ENCODE results near the gene SLC12A3.
"Not testable (repeated sequence)": the region's sequence is repeated elsewhere in the genome, so short reads cannot be mapped to it uniquely, and the experiment has no call there.

The SLC12A3 gene

DNA sequence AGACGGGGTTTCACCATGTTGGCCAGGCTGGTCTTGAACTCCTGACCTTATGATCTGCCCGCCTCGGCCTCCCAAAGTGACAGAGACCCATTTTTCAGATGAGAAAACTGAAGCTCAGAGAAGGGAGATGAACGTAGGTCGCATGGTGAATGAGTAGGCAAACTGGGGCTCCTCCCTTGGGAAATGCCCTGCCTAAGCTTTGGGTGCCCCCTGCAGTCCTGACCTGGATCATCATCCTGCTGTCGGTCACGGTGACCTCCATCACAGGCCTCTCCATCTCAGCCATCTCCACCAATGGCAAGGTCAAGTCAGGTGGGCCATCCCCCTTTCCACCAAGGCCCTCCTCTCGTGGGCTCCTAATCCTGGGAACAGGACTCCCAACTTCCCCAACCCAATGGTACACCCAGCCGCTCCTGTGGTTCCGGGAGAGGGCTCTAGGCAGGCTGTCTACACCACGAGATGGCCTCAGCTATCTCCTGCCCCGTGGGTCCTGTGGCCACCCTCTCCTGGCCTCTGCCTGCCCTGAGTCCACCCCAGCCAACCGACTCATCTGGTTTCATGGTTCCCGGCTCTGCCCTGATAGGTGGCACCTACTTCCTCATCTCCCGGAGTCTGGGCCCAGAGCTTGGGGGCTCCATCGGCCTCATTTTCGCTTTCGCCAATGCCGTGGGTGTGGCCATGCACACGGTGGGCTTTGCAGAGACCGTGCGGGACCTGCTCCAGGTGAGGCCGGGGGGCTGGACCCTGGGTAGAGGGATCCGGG is 4.7 kb downstream of the SLC12A3 start:
- DNase-seq (ENCODE audit: low read depth), result no peak

- DNase-seq (ENCODE audit: low read depth), result no peak
Measured at GRCh38 chr16:56870276-56870888, 5.4 kb downstream of the SLC12A3 start.

DNA sequence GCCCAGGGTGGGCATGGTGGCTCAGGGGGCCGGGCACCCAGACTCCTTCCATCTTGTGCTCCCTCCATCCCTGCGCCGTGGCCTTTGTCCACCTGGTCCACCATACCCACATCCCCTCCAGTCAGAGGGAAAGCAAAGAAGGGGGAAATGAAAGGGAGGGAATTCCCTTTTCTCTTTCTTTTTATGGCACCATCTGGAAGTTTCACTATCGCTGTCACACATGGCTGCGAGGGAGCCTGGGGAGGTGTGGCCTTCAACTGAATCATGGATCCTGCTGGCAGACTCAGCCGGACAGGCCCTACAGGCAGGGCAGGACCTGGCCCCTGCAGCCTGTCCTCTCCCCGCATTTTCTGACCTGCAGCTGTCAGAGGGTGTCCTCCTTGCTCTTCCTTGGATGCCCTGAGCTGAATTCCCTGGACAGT is 6.2 kb downstream of the SLC12A3 start:
- DNase-seq (ENCODE audit: low read depth), result no peak

GRCh38 chr16:56872863-56873391 is 7.9 kb downstream of the SLC12A3 start:
- no peak for DNase-seq (ENCODE audit: low read depth)

DNA sequence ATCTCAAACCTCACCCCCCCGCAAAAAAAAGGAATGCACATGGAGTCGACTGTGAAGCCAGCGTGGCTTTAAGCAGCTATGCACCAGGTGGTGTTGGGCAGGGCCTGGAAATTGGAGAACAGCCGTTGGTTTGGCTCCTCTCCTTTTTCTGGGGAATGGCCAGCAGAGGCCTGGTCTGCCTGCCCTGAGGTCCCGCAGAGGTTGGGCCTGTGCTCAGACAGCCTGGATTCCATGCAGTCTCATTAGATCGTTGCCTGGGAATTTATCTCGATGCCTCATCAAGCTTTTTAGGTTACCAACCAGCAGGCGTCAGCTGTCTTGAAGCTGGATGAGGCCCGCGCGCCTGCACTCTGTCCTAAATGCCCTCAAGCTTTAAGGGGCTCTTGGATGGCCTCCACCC is 9.8 kb downstream of the SLC12A3 start:
- DNase-seq (ENCODE audit: low read depth), result no peak

GRCh38 chr16:56876048-56876447 is 11.0 kb downstream of the SLC12A3 start:
- DNase-seq (ENCODE audit: low read depth), result no peak

DNA sequence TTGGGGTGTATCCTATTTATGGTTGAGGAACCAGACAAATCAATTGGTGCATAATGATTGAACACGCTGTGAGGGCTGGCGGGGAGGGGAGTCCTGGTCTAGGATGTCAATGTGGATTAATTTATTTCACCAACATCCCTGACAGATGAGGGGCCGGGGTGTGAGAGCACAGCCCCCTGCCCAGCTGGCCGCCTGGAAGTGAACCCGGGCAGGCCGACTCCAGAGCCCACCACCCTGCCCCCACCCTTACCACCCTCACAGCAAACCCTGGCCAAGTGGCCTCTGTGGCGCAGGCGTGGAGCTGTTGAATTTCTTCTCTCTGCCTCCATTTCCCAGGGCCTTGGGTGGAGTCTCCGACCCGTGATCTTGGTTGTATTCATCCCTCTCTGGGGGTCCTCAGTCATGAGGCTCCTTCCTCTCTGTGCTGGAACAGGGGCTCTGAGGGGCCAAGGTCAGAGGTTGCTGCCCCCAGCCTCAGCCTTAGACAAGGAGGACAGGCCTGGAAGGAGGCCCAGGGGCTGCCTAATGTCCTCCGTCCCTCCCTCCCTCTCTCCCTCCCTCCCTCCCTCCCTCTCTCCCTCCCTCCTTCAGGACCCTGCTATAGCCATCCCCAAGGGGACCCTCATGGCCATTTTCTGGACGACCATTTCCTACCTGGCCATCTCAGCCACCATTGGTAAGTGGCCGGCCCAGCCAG is 12.6 kb downstream of the SLC12A3 start:
- no peak for DNase-seq (ENCODE audit: low read depth)

DNA sequence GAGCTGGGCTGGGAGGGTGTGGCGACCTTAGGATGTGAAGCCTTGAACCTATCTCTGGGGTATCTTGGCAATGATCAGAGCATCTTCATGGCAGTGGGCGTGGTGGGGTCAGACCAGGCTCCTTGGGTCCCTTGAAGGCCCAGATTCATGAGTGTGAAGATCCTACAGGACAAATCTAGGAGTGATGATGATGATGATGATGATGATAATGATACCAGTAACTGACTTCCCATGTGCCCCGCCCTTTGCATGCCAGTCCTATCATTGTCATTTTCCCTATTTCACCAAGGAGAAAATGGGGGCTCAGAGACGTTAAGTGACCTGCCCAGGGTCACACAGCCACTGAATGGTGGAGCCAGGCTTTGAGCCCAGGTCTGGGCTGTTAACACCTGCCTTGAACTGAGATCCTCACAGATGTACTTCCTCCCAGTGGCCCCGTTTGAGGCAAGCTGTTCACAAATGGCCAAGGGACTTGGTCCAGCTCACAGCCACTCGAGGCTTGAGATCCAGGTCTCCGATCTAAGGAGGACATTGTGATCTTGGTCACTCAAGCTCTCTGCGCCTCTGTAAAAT is 13.4 kb downstream of the SLC12A3 start:
- no peak for DNase-seq (ENCODE audit: low read depth)

GRCh38 chr16:56879276-56879675 is 14.3 kb downstream of the SLC12A3 start:
- DNase-seq (ENCODE audit: low read depth), result no peak

- DNase-seq (ENCODE audit: low read depth), result no peak
Measured at GRCh38 chr16:56880176-56880575, 15.2 kb downstream of the SLC12A3 start.

GRCh38 chr16:56880685-56881084 is 15.7 kb downstream of the SLC12A3 start:
- no peak for DNase-seq (ENCODE audit: low read depth)

DNA sequence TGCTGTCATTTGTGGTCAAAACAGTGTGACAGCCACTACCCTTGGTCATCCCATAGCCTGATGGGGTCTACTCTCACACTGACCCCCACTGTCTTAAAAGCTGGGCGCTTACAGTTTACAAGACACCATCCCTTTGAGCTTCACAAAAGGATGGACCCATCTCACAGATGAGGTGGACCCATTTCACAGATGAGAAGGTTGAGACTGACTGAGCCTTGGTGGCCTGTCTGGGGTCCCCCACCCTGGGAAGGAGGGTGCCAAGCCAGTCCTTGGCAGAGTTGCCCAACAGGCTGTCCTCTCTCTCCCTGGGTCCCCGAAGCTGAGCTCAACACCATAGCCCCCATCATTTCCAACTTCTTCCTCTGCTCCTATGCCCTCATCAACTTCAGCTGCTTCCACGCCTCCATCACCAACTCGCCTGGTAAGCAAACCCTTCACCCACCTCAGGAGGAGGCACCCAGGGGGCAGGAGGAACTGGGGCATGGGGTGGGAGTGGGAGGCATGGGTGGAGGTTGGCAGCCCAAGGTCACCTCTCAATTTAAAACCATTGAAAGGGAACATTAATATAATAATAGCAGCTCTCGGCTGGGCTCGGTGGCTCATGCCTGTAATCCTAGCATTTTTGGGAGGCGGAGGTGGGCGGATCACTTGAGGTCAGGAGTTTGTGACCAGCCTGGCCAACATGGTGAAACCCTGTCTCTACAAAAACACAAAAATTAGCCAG is 17.2 kb downstream of the SLC12A3 start:
- no peak for DNase-seq (ENCODE audit: low read depth)

GRCh38 chr16:56883586-56883985 is 18.6 kb downstream of the SLC12A3 start:
- no peak for DNase-seq (ENCODE audit: low read depth)

DNA sequence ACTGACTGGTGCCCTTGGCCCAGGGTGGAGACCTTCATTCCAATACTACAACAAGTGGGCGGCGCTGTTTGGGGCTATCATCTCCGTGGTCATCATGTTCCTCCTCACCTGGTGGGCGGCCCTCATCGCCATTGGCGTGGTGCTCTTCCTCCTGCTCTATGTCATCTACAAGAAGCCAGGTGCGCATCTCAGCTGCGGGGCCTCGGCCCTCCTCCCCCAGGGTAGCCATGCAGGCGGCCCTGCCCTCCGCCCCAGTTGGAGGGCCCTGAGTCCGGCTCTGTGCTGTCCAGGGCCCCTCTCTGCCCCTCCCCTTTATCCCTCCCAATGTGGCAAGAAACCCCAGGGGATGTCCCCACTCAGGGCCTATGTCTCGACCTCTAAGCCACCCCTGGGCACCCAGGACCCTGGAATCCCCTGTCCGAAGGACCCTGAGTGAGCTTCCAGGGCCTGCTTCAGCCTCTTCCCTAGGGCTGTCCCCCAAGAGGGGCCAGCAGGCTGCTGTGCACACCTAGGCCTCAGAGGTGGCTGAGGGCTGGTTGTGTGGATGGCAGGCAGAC is 19.1 kb downstream of the SLC12A3 start:
- DNase-seq (ENCODE audit: low read depth), result no peak

DNA sequence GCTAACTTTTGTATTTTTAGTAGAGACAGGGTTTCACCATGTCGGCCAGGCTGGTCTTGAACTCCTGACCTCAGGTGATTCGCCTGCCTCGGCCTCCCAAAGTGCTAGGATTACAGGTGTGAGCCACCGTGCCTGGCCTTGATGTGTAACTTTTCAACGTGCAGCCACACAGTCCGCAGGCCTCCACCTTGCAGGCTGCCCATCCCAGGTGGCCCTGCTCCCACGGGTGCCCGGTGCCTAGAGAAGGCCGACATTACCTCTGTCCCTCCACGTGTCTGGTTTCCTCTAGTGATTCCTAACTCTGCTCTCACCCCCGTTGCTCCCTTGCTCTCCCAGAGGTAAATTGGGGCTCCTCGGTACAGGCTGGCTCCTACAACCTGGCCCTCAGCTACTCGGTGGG is 19.9 kb downstream of the SLC12A3 start:
- not testable (repeated sequence) for DNase-seq (ENCODE audit: low read depth)

GRCh38 chr16:56885446-56886162 is 20.6 kb downstream of the SLC12A3 start:
- no peak for DNase-seq (ENCODE audit: low read depth)

GRCh38 chr16:56886296-56886695 is 21.3 kb downstream of the SLC12A3 start:
- no peak for DNase-seq (ENCODE audit: low read depth)

GRCh38 chr16:56886826-56887225 is 21.8 kb downstream of the SLC12A3 start:
- no peak for DNase-seq (ENCODE audit: low read depth)

GRCh38 chr16:56888806-56889205 is 23.8 kb downstream of the SLC12A3 start:
- DNase-seq (ENCODE audit: low read depth), result no peak

GRCh38 chr16:56889206-56889605 is 24.2 kb downstream of the SLC12A3 start:
- no peak for DNase-seq (ENCODE audit: low read depth)

DNA sequence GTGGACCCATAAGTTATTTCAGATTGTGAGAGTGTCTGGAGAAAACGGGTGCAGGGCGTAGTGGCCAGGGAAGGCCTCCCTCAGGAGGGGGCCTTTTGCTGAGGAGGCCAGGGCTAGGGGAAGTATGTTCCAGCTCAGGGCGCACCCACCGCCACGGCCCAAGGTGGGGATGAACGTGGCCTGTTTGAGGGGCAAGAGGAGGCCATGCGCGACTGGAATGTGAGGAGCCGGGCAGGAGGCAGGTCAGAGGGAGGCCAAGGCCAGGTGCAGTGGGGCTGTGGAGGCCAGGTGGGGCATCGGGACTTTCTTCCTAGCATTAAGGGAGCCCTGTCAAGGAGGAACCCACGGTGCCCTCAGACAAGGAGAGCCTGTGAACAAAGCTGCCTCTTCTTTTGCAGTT is 26.7 kb downstream of the SLC12A3 start:
- no peak for DNase-seq (ENCODE audit: low read depth)
